Activated CD8-positive, alpha-beta memory T cell treated with anti-CD3 and anti-CD28 coated beads, Interleukin-2, amount 50 U/mL, for 24 hours (primary cell): ENCODE data around the gene RBM43.

Source experiments
- DNase-seq: peaks from one replicate; pipeline ENCODE4 v3.0.0-alpha.2; 2020; ENCODE audit errors: extremely low read depth

The RBM43 gene

GRCh38 chr2:151217343-151217742 is 44.3 kb downstream of the RBM43 start:
- DNase-seq, result no peak

GRCh38 chr2:151207100-151207499 is 54.6 kb downstream of the RBM43 start:
- no peak for DNase-seq

- no peak for DNase-seq
Measured at GRCh38 chr2:151206446-151206968, 55.2 kb downstream of the RBM43 start.

GRCh38 chr2:151205571-151205970 is 56.1 kb downstream of the RBM43 start:
- DNase-seq, result no peak

- no peak for DNase-seq
Measured at GRCh38 chr2:151204756-151205155, 56.9 kb downstream of the RBM43 start.

- DNase-seq, result no peak
Measured at GRCh38 chr2:151200844-151201243, 60.8 kb downstream of the RBM43 start.

- DNase-seq, result no peak
Measured at GRCh38 chr2:151200277-151200676, 61.4 kb downstream of the RBM43 start.

GRCh38 chr2:151198645-151199044 is 63.0 kb downstream of the RBM43 start:
- DNase-seq, result no peak
